T-helper 2 cell (primary cell): ENCODE measurements around the gene CBX2.

ENCODE experiments used
- DNase-seq, 5 experiments: peaks; one replicate each; pipeline versions ENCODE4 v3.0.0 to v3.0.0-alpha.2; 2012 to 2022

The CBX2 gene

GRCh38 chr17:79789943-79790804 is 12.2 kb downstream of the CBX2 start:
- no peak for DNase-seq

- no peak for DNase-seq
These were observed 13.1 kb downstream of the CBX2 start for GRCh38 chr17:79790805-79791734.

- no peak for DNase-seq
These were observed 13.8 kb downstream of the CBX2 start for GRCh38 chr17:79791735-79792161.

- no peak for DNase-seq
These were observed 14.5 kb downstream of the CBX2 start for GRCh38 chr17:79792341-79792871.

- no peak for DNase-seq
These were observed 15.3 kb downstream of the CBX2 start for GRCh38 chr17:79792984-79793923.

GRCh38 chr17:79793924-79794304 is 16.0 kb downstream of the CBX2 start:
- no peak for DNase-seq

- no peak for DNase-seq
These were observed 16.9 kb downstream of the CBX2 start for GRCh38 chr17:79794659-79795511.

GRCh38 chr17:79795795-79796443 is 18.0 kb downstream of the CBX2 start:
- no peak for DNase-seq

GRCh38 chr17:79796444-79796762 is 18.5 kb downstream of the CBX2 start:
- no peak for DNase-seq

GRCh38 chr17:79796763-79797491 is 19.0 kb downstream of the CBX2 start, which contains the start of gene CBX8:
CBX8 (minus strand) TSS chr17:79797077; CDS start chr17:79796998, 79 bp downstream.
- peak; percentile 97 to 100 (median 99) for DNase-seq

- no peak for DNase-seq
These were observed 19.7 kb downstream of the CBX2 start for GRCh38 chr17:79797492-79798298.

- no peak for DNase-seq
These were observed 20.6 kb downstream of the CBX2 start for GRCh38 chr17:79798299-79799173.

- DNase-seq = no peak
These were observed 21.2 kb downstream of the CBX2 start for GRCh38 chr17:79799174-79799537.

GRCh38 chr17:79799538-79800324 is 21.8 kb downstream of the CBX2 start:
- no peak for DNase-seq

GRCh38 chr17:79800325-79801155 is 22.6 kb downstream of the CBX2 start:
- peak in 2 of 5 experiments; percentile 35 to 71 for DNase-seq
